Measurements from ENCODE around the gene GMNN.

Gene GMNN

DNA sequence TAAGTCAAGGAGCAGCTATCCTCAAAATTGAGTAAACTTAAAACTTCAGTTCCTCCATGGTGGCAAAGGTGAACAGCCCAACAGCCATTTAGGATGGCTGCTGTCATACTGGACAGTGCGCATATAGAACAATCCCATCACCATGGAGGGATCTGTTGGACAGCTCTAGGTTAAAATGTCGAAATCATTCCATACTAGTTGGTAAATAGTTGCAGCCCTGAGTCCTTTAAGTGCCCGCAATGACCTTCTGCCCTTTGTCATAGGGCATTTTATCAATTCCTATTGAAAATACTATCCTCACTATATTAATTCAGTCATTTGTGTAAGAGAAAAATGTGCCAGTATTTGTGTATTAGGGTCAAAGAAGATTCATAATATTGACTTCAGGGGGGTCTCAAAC is 32.8 kb downstream of the GMNN start:
- DNase-seq (ENCODE audit: low spot score): no peak

DNA sequence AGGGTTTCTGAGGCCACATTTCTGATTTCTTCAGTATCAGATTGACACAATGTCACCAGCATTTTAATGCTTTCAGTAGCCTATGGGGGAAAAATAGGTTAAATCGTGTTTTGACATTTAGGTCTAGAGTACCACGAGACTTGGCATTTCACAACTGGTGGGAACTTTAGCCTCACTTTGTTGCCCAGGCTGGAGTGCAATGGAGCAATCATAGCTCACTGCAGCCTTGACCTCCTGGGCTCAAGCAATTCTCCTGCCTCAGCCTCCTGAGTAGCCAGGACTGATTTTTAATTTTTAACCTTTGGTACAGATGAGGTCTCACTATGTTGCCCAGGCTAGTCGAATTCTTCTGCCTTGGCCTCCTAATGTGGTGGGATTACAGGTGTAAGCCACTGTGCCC is 35.0 kb downstream of the GMNN start:
- DNase-seq (ENCODE audit: low spot score): no peak

DNA sequence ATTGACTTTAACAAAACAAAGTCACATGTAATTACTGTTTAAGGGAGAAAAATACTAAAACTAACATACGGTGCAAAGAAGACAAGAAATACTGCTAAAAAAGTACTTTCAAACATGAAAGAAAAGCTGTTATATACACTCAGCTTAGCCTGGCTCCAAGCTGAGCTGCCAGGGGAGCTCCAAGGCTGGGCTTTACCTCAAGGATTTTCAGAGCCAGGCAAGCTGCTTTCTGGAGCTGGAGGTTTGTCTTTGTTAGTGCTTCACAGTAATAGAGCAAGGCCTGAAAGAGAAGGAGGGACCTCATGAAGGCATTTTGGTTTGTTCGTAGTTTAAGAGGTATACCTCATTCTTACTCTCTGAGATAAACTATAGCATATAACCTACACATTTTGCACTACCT is 43.6 kb downstream of the GMNN start:
- no peak for DNase-seq (ENCODE audit: low spot score)

DNA sequence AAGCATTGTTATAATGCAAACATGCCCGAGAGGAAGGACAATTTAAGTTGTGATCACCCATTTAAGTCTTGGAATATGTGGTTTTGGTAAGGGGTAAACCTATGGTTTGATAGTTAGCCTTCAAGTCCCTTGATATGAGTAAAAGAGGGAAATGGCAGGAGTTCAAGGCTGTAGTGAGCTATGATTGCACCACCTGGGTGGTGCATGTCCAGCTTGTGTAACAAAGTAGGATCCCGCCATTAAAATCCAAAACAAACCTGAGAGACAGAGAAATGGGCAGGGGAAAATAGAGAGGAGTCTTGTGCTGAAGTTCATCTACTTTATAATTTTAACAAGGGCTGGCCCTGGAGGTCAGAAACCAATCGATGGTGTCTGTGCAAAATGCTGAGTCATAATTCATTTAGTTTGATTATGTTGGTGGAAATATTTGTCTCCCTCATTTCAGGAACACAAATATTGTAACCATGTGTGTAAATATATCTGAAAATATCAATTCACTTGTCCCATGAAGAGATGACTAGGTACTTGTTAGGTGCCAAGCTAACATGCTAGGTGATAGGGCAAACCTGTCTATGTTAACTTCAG is 47.2 kb downstream of the GMNN start:
- DNase-seq (ENCODE audit: low spot score): no peak

DNA sequence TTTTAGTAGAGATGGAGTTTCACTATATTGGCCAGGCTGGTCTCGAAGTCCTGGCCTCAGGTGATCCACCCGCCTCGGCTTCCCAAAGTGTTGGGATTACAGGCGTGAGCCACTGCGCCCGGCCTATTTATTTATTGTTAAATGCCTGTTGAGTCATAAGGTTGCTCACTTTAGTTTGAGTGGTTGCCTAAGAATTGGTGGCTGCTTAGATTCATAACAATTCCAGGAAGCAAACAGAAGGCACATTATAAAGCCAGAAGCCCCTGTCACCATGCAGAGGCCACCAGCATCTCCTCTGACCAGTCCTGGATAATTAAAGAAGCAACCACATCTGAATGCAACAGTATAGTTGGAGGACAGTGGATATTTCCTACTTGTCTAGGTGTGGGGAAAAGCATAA is 48.0 kb downstream of the GMNN start:
- DNase-seq (ENCODE audit: low spot score): peak; percentile 15

DNA sequence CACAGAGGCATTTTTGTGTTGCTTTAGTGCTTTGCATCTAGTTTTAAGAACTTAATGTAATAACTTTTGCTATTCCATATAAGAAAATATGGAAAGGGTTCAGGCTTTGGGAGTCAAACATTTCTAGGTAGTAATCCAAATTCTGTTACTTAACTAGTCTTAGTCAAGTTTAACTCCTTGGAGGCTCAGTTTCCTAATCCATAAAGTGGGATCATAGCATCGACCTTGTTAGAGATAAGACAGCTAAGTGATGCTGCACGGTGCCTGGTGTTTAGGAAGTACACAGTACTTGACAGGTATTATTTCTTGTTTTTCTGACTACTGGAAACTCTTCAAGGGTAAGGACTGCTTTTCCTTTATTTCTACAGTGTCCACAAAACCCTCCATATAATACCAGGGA is 48.4 kb downstream of the GMNN start:
- no peak for DNase-seq (ENCODE audit: low spot score)

DNA sequence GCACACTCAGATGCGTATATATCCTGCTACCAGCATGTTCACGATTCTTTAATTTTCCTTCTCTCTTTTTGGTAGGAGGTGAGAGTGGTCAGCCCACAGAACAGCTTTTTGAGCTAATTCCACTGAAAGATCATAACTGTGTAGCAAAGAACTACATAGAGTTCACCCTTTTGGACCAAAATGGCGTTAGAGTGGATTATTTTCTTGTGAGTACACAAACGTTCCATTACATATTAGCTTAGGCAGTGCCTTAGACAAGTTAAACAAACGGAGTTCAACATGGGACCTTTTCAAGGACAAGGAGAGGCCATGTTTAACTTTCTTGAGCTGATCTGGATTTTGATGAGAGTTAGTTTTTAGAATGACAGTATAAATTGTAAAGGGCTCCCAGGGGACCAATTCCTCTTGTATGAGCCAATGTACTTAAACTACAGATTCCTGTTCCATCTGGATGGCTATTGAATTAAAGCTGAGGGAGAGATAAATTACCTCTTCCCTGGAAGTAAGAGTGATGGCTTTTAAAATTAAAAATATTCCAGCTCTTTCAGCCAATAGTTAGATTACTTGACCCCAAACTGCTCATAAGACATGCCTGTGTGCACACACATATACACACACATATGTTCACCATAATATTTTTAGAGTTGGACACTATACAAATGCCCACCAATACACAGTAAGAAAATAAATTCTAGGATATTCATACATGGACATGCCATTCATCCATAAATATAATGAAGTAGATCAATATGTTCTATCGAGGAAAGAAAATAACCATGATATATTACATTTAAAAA is 49.6 kb downstream of the GMNN start:
- no peak for DNase-seq (ENCODE audit: low spot score)

DNA sequence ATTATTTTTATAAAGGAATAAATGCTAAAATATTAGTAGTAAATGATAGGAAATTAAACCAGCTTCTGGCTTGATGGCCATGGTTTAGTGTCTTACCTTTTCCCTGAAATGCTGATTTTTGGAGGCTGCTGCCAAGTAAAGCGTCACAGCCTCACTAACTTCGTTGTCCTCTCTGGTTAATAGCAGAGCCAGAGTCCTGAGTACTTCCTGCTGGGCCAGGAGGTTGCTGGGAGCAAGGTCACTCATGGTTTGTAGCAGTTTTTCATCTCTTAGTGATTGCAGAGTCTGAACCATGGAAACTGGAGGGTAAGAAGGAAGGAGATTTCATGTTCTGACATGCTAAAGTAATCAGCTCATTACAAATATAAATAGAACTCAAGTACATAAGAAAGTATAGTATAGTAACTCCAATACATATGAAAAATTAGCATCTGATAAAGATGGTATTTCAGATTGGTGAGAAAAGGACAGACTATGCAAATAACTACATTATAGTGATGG is 50.4 kb downstream of the GMNN start:
- DNase-seq (ENCODE audit: low spot score): no peak

DNA sequence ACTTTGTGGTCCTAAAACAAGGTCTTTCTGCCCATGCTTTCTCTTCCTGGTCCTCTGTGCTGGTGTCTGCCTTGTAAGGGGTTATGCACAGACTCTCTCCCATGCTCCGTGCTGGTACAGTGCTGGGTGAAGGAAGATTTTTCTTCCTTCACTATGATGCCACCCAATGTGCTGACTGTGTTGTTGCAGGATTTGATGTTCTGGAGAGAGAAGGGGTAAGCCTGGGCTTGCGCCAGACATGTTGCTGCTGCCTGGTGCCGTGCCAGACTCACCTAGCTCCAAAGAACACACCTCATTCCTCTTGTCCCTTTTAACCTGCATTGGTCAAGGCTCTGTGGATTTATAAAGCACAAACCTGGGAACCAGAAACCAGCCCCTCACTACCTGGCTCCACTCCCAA is 52.4 kb downstream of the GMNN start:
- no peak for DNase-seq (ENCODE audit: low spot score)

DNA sequence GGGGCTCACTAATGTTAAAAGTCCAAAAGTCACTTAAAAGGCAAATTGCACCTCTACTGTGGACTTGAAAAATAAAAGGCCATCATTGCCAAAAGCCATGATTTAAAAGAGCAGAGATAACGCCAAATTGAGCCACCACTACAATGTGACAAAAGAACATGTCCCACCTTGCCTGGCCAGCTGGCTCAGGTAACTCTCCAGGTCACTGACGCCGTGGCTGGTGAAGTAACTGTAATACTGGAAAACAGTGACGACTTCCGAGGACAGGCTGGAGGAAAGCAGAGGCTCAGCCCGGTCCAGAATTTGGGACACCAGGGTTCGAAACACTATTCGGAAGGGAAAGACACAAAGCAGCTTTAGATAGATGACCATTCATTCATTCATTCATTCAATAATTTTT is 53.2 kb downstream of the GMNN start:
- no peak for DNase-seq (ENCODE audit: low spot score)

DNA sequence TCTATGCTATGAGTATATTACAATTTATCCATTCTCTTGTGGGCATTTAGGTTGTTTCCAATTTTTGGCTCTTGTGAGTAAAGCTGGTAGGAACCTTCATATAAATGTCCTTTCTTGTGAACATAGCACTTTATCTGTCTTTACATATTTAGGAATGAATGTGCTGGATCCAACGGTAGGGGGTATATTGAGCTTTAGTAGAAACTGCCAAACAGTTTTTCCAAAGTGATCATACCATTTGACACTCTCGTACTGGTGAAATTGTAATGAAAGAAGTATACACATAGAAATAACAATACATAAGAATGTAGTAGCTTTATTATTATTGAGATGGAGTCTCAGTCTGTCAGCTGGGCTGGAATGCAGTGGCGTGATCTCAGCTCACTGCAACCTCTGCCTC is 54.9 kb downstream of the GMNN start:
- DNase-seq (ENCODE audit: low spot score): no peak

DNA sequence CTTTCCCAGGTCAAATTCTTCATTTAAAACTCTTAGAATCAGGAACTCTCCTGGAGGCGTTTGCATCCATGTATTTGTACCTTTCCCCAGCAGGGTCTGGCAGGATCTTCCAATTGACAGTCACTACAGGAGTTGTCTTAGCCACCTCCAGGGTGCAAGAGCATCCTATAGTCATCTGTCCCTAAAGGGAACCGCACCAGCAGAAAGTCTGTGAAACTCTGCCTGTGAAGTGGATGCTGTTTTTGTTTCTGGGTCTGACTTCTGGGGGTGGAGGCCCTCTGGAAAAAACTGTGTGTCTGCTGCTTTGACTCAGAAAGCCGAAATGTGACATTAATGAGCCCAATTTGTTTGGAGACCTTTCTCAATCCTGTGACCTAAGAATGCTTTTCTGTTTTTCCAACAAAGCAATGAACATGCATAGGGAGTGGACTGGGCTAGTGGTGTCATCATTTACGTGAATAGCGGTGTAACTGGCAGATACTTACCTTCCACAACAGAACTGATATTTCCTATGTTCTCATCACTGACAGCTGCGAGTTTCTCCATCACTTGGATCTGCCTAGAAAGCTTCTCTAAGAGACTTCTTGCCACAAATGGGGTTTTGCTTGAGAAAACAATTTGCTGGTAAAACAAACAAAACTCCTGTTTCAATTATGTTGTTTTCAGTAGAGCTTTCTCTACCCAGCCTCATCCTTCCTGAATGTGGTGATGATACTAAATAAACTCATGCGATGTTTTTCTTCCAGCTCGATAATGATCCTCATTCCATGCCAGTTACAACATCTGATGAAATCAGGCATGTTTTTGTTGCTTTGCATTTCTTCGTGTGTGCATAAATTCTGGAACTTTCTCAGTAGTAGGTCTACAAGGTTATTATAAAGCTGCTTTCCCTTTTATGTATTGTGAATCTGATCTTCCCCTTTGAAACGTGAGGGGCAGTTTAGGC is 57.3 kb downstream of the GMNN start:
- DNase-seq (ENCODE audit: low spot score): no peak

DNA sequence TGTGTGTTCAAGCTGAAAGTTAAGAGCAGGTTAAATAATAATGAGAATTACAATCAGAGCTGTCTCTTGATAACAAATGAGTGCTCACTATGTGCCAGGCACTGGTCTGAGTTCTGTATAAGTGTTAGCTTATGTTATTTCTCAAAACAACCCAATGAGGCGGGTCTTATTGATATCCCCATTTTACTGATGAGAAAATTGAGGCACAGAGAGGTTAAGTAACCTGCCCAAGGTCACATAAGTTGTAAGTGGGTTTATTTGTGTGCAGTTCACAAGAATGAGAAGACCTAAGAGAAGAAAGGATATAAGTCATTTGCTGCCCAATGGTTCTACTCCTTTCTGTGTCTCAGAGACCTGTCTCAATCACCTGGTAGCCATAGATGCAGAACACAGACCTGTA is 58.1 kb downstream of the GMNN start:
- DNase-seq (ENCODE audit: low spot score): no peak

DNA sequence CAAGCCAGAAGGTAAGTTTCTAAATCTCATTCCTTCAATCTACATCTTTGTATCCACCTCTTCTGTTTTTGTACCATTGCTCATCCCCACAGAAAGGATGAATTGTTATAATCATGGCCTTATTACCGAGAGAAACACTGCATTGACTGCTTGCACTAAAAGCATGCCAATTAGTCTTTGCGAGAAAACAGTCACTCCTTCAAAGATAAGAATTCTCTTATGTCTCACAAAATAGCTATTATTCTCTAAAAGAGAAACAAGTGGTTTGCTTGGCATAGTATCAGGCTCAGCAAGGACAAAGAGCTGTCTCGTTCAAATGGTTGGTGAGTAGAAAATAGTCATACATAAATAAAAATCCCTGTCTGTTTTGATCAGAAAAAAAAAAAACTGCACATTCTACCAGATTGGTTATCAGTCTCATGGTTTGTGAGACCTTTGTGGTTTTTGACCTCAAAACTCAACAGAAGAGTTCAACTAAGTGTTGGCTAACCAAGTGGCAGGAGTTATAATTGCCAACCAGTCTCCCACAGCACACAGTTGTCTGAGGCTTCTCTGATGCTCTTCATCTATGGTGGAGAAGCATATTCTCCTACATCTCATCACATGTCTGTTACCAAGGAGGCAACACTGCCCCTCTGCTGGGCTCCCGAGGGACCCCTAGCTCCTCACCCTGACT is 59.1 kb downstream of the GMNN start:
- no peak for DNase-seq (ENCODE audit: low spot score)

Measured in kidney capillary endothelial cell (primary cell).